DMS 273 treated with DMSO at 0.1 percent for 48 hours (cell line): Measurements from ENCODE around the gene PDLIM7.
A peak's percentile ranks its signal among the peaks of the same experiment; 100 is the strongest.

ENCODE experiments used
- DNase-seq: peaks from one replicate; lab custom pipeline; 2025; lab: John Stamatoyannopoulos, UW

PDLIM7 gene

DNA sequence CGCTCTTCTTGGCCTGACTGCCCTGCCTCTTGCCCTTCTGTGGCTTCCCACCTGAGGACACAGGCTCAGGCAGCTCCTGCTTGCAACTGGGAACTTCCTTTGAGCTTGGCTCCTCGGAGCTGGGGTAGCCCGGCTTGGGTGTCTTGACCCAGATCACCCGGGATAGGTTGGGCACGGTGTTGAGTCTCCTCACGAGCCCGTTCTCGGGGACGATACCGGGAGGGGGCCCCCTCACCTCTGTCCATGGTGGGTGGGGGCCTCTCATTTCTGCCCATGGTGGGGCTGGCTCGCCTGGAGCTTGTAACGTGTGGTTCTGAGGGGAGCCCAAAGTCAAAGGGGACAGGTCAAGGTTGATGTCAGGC lies 27.1 kb upstream of the PDLIM7 start:
- no peak for DNase-seq

DNA sequence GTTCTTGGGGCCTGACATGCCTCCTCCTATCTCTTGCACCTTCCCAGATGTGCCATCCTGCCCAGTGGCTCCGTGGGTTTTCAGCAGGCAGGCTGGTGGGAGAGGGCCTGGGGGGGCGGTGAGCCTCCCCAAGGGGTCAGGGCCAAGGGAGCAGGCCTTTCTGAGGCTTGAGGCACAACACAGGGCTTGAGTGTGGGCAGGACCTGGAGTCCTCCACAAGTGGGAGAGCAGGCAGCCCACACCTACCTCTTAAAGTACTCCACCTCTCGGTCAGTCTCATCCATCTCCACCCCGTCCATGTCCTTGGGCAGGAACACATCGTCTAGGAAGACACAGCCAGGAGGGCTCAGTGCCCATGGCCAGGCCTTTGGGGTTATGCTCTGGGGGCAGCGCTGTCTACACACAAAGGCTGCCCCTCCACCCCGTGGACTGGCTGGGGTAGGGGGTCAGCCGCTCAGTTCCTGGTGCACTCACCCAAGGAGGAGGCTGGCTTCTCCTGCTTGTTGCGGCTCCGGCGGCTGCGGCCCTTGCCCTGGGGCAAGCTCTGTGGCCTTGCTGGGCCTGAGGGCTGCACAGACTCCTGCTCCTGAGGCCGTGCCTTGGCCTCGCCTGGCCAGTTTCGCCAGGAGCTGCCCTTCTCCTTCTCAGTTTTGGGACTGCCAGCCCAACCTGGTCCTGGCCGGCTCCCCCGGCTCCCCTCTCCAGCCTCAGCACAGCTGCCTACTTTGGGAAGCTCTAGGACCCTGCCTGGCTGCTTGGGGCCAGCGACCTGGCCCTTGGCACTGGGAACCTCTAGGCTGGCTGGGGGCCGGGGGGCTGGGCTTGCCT lies 26.5 kb upstream of the PDLIM7 start:
- no peak for DNase-seq

DNA sequence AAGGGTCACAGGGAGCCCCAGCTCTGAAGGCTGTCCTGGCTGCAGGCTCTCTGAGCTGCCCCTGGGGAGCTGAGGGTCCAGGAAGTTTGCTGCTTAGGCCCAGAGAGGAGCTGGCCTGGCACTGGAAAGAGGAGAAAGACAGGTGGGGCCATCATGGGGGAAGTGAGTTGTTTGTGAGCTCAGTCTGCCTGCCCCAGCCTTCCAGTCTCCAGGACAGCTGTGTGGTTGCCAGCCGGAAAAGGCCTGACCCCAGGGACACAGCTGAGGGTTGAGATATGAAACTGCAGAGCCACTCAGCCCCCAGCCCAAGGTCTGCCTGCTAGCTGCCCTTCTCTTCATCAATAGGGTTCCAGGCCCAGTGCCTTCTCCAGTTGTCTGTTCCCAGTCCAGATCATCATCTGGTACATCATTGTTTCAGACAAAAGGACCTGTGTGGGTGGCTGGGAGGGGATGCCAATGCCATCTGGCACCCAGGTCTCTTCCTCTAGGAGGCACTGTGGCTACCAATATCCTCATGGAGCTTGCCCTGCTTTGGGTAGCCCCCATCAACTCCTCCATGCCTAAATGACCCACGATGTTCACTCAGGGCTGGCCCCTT lies 23.6 kb upstream of the PDLIM7 start:
- DNase-seq = no peak

DNA sequence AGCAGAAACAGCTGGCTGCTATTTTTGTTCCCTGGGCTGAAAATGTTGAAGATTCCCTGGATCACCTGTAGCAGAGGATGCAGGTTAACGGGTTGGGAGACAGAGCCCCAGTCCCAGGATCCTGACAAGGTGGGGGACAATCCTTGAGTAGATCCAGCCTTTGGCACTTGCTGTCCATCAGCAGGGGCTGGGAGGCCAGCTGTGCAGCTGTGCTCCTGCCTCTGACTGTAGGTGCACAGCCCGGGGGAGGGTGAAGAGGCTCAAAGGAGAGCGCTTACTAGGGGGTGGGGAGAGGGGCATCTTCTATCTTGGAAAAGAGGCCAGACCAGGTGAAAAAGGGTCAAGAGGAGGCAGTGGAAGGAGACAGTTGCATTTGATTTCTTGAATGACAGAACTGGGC lies 22.9 kb upstream of the PDLIM7 start:
- DNase-seq = no peak

DNA sequence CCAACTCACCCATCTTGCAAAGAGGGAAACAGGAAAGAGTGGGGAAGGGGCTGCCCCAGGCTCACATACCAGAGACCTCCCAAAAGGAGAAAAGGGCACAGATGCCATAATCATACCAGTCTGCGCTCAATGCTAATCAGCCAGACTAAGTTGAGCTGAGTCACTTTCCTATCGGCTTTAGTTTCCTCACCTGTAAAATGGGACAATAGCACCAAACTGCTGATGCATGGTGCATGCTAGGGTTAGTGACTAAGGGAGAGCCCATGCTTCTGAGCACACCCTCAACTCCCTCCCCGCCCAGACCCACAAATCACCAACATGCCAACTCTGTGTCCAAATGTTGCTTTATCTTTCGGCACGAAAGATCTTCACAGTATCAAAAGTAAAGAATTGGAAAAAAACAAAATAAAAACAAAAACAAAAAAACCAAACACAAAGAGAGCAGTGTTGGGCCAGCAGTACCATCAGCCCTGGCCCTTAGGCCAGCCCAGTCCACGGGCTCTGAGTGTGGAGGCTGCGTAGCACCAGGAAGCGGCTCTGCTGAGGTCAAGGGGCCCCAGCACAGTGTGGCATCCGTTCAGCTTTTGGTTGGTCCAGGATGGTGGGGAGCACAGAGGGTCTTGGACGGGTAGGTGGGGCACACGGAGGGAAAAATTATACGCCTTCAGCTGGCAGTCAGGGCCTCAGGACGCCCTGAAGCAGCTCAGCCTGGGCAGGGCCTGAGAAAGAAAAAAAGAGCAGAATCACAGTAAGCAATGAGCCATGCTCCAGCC lies 22.2 kb upstream of the PDLIM7 start:
- no peak for DNase-seq

DNA sequence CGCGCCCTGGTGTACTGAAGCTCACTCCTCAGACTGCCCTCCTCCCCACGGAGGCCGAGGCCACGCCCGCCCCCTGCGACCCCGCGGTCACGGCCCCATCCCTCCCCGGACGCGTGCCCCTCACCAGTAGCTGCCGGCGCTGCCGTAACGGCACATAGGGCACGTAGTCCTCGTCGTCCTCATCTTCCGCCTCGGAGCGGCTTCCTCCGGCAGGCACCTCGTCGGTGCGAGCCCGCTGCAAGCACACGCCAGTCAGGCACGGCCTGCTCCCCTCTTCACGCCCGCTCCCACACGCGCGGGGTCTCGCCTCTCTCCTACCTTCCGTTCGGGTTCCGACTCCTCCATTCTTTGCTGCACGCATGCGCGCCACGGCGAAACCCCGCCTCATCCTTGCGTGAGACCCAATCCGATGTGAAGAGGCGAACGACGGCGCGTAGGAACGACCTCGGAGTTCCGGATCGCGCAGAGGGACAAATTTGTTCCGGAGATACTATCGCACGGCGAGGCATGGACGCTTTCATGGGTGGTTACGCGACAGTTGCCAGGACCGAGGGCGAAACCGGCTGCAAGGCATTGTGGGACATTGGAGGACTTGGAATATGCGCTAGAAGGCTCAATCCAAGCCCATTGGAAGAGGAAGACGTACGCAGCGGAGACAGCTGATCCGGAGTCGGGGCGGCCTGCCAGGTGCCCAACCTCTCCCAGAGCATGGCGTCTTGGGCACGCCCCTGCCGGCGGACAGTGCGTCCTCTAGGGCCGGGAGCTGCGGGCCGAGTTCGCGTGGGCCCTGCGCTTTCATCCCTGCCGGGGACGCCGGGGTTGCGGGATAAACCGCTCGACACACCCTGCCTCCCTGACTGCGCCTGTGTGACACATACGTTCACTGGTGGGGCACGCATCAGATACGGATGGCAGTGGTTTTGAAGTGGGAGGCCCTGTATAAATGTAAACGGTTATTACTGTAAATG lies 19.5 kb upstream of the PDLIM7 start, which contains the start of gene DDX41:
DDX41 (minus strand) TSS at position 361 of the 968 bp plus-strand sequence; CDS start at position 345, 16 bp downstream.
- DNase-seq = peak; percentile 96

DNA sequence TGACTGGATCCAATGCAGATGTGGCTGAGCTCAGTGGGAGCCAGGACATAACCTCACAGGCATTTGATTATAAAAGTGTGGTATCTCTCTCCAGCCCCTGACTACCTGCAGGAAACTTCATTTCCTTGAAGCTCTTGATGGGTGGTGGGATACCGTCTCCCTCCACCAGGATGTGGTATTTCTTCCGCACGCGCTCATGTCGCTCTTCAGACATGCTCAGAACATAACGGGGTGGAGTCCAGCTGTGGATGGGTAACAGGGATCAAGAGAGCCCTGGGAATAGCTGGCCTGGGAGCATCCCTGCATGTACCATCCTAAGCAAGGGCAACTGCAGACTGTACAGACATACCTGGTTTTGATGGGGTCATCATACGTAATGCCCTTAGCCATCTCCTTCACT lies 18.2 kb upstream of the PDLIM7 start:
- DNase-seq = no peak

DNA sequence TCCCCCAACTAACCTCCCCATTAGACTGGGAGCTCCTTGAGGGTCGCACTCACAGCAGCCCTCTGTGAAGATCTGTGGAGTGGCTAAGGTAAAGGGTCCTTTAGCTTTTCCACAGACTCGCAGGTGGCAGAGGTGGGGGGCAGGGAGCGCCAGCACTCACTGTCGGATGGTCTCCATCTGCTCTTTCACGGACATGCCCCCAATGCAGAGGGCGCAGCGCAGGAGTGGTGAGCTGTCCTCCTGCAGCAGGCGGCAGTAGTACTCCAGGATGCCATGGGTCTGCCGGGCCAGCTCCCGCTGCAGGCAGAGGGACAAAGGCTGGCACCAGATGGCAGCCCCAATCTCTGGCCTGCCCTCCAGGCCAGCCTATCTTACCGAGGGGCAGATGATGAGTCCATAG lies 17.1 kb upstream of the PDLIM7 start:
- DNase-seq = no peak

DNA sequence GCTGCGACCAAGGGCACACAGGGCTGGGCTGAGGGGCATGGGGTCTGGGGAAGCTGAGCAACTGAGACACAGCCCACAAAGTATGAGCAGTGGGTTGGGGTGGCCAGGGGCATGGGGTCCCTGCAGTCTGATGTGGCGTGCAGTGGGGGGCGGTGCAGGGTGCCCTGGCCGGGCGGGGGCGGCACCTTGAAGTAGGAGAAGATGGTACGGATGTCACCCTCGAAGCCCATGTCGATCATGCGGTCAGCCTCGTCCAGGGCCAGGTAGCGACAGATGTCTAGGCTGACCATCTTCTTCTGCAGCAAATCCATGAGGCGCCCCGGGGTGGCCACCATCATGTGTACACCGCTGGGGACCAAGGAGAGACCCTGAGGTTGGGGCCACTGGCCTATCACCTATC lies 16.1 kb upstream of the PDLIM7 start:
- no peak for DNase-seq

DNA sequence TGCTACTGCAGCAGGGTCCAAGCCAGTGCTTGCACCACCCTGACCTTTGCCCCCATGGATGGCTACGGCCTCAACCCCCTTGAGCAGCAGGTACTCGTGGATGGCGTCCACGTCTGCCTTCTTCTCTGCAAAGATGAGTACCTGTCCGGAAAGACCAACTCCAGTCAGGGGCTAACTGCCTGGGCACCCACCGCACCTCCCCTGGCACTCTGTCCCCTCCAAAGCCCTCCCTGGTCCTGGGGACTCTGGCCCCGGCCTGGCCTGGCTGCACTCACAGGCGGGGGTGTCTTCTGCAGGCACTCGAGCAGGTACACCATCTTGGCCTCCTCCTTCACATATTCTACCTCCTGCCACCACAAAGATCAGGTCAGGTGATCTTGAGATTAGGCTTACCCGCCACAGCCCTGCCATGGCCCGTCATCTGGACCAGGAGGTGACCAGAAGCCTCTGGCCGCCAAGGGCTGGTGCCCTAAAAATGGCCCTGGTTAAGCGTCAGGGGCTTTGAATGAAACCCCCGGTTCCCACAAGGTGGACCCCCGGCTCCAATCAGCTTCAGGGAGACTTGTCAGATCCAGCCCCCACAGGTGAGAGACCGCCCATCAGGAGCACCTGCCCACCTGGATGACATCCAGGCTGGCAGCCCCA lies 15.5 kb upstream of the PDLIM7 start:
- no peak for DNase-seq

DNA sequence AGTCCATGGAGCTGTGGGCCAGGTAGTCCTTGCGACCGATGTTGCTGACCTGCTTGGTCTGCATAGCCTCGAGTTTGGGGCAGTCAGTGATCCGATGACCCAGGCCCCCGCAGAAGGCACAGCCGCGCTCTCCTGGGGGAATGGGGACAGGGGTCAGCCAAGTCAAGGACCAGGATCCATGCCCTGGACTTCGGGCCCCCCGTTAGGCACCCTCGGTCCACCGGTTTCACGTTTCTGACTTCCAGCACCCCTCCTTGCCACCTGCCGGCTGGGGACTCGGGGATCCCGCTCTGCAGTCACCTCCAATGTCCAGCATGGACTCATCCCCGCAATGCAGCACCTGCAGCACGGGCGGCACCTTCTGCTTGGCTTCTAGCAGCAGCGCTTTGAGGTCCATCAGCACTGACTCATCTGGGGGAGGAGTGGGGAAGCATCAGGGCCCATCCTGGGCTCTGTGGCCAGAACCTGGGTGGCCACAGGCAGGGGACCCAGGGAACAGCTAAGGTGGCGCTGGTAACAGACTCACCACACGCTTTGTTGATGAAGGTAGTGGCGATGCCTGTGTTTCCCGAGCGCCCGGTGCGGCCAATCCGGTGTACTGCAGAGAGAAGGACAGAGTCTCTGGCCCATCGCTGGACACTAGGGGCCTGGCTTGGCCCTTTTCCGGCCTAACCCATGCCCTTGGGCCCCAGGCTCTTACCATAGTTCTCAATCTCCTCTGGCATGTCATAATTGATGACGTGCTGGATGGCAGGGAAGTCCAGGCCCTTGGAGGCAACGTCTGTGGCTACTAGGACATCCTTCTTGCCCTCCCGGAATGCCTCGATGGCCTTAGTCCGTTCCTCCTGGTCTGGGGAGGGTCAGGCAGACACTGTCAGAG lies 14.6 kb upstream of the PDLIM7 start:
- no peak for DNase-seq

DNA sequence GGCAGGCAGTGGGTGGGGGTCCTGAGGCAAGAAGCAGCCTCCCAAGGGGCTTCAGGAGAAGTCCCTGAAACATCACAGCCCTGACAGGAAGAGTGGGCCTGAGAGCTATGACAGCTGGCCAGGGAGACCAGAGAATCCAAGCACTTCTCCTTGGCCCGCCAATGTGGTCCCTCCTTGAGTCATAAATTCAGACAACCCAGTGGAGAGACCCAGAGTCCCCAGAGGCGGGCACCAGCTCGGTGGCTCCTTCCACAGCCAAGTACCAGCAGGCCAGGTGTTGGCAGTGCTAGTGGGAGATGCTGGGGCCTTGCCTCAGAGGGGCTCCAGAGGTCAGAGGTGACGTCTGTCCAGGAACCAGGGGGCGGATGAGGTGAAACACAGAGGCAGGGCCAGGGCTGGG lies 13.8 kb upstream of the PDLIM7 start:
- no peak for DNase-seq

DNA sequence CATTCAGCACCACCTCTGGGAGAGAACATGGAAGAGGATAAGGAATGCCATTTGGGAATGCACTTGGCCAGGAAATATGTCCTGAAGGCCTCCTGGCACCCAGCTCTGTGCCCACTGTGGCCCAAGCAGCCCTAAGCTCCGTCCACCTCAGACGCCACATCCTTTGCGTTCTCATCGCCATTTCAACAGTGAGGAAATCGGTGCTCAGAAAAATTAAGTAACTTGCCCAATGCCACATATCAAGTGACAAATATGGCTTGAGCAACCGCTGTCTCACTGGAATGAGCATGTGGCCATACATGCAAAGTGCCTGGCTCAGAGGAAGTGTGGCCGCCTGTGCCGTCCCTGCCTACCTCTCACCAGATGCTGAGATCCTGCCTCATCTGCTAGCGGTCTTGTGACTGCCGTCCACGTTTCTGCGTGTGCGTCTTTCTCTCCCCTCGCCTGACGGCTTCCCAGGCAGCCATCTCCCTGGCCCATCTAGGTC lies 13.2 kb upstream of the PDLIM7 start:
- no peak for DNase-seq

DNA sequence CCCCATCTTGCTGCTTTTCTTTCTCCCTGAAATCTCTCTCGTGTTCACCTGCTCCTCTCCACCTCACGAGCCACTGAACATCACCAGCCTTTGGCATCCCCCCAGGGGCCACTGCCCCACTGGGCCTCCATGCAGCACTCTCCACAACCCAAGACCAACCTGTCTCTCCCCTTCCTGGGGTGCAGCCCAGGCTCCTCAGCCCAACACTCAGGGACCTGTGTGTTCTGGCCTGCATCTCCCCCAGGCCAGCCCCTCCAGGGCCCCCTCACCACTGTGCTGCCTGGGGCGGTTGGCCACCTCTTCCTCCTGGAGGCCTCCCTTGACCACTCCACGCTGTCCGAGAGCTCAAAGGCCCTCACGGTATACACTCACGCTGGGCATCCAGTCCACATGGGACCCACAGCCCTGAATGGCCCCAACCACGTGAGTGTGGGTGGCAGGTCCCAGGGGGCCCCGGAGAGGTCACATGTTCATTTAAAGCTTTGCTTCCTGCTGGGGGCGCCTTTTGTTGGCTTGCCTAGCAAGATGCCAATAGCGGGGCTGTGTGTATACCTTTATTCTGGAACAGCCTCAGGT lies 12.7 kb upstream of the PDLIM7 start:
- no peak for DNase-seq

DNA sequence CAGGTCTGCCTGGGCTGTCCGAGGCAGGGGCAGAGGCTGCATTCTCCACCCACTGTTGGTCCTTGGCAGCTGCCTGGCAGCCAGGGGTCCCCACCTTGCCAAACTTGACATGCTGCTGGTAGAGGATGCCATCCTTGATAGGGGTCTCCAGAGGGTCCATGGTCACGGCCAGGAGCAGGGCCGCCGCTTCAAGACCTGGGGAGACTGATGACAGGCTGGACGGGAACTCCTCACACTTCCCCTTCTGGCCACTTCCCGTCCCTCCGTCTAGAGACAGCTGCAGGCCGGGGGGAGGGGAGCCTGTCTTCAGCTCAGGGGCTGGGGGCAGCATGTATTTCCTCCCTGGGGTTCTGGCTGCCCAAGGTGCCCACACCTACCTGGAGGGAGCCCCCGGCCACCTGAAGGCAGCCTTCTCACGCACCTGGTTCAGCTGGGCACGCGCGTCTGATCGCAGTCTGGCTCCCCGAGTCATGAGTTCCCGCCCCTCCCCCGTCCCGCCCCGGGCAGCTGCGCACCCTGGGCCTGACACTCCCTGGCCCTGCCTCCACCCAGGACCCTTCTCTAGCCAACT lies 12.1 kb upstream of the PDLIM7 start, which contains the start of gene DOK3:
DOK3 (minus strand) TSS at position 446 of the 571 bp plus-strand sequence; CDS start at position 160, 286 bp downstream.
- DNase-seq = no peak

DNA sequence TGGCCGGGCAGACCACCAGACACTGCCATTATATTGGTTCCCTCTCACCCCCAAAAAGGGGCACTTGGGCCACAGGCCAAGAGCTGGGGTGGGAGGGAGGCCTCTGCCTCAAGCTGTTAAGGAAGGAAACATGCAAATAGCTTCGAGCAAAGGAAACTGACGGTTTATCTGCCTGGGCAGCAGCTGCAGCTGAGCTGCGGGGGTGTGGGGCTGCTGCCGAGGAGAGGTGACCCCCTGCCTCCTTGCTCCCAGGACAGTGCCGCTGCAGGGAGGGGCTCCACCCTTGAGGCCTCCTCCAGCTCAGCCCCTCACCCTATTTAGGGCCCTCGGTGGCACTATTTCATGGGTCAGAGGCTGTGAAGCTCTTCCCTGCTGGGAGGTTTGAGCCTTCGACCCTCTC lies 11.4 kb upstream of the PDLIM7 start:
- no peak for DNase-seq

DNA sequence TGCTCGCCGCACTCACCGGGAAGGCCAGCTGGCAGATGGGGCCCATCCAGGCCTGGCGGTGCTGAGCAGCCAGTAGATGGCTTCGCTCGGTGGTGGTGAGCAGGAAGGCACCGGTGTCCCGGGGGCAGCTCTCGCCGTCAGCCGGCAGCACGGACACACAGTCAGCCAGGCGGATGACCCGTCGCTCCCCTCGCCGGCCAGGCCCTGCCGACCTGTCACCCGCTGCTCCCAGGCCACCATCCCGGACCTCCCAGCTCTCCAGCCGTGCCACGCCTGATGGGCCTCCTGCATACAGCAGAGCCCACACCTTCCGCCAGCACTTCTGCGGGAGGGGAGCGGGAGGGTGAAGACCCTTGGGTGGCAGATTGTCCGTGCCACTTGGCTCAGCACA lies 10.8 kb upstream of the PDLIM7 start:
- no peak for DNase-seq

DNA sequence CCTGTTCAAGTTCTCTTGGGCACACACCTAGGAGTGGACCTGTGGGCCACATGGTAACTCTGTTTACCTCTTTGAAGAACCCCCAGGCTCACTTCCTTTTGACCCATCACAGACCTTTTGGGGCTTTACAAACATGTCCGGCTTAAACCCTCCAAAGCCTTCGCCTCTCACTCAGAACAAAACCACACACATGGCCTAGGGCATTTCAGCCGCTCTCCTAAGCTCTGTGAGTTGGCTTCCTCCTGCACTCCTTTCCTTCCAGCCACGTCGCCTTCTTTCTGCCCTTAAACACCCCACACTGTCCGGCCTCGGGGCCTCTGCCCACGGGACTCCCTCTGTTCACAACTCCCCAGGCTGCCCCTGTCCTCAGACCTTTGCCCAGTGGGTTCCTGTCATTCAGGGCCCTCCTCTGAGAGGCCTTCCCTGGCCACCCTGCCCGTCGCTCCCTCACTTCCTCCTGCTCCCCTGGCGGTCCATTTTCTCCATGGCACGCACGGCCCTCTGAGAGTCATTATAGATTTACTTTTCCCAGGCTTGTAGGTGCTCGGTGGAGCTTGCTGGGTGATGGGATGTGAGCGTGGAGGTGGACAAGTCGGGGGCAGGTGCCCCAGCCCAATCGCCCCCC lies 10.3 kb upstream of the PDLIM7 start:
- DNase-seq = no peak

DNA sequence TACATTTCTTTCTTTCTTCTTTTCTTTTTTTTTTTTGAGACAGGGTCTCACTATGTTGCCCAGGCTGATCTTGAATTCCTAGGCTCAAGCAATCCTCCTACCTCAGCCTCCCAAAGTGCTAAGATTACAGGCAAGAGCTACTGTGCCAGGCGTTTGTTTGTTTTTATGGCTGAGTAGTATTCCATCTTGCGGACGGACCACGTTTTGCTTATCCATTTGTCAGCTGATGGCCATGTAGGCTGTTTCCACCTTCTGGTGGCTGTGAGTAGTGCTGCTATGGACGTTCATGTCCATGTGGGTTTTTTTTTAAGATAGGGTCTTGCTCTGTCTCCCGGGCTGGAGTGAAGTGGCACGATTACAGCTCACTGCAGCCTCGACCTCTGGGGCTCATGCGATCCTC lies 9.8 kb upstream of the PDLIM7 start:
- DNase-seq = no peak
